ENCODE data around the gene MAPKAP1.

- TF ChIP-seq YY1 (IDR thresholded peaks at IDR 0.05; ENCODE audit: low read depth), result no peak
- TF ChIP-seq CEBPB (IDR thresholded peaks at IDR 0.05), result no peak
- TF ChIP-seq EP300 (IDR thresholded peaks at IDR 0.05; ENCODE audit: borderline replicate concordance), result no peak
- TF ChIP-seq CREB1 (IDR thresholded peaks at IDR 0.05; ENCODE audit: low read depth), result no peak
- TF ChIP-seq EGR1 (IDR thresholded peaks at IDR 0.05), result no peak
Observed at GRCh38 chr9:125505988-125506438, 201.0 kb downstream of the MAPKAP1 start.
